COLO668 (cell line): ENCODE data around the gene WWOX.

Experiments used
- DNase-seq: peaks from one replicate; lab custom pipeline; 2025; ENCODE audit not compliant: unreplicated experiment; lab: John Stamatoyannopoulos, UW

WWOX gene

GRCh38 chr16:78458588-78458987, 359.1 kb downstream of the WWOX start:
- DNase-seq, result no peak

- DNase-seq, result no peak
Observed at GRCh38 chr16:78460428-78460827, 361.0 kb downstream of the WWOX start.

DNA sequence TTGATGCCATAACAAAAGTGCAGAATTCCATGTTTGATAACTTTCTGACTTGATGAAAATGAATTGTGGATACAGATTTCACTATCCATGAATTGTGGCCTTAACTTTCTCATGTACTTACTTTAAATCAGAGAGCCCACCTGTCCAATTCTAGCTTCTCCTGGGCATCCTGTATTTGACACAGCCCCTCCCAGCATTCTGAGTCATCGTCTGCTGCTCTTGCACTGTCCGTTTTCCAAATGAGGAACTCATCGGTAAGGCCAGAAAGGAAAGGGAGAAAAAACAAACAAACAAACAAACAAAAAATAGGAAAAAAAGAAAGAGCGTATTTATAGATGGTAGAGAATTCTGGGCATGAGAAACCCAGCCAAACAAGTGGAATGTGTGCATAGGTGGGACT, 361.6 kb downstream of the WWOX start:
- peak; percentile 19 for DNase-seq

- peak; percentile 36 for DNase-seq
Observed at GRCh38 chr16:78461496-78462287, 362.2 kb downstream of the WWOX start.

DNA sequence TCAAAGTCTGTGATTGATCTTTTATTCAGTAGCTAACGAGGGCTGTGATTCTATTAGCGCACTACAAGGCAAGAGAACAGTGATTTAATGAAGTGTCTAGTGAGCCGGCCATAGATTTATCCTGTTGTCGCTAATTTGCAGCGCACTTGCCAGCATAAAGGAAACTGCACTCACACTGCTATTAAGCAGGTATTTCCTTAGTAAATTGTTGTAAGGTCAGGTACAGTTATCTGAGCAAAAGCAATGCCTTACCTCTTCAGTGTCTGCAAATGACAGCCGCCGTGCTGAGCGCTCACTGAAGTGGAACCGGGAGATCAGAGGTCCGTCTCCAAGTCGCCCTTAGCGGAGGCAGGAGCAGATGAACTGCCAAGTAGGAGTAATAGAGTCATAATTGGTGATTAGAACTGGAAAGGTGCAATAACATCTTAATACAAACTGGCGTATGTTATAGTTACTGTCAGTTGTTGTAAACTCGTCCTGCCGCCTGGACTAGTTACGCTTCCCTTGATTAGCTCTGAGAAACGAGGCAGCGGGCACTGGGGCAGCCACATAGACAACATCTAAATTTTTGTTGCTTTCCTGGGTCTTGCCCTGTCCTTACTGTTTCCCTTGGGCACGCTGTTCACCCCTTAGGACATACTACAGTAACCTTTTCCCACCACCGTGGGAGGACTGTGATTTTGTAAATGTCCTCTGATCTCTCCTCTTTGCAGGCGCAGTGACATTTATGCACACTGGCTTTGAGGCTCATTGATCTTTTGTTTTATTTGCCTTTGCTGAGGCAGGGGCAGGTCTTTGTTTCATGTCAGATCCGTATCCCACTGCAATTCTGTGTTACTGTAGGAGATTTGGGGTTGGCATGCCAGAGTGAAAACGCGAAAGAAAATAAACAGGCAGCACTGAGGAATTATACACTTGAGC, 363.1 kb downstream of the WWOX start:
- DNase-seq, result no peak

- no peak for DNase-seq
Observed at GRCh38 chr16:78463591-78463990, 364.1 kb downstream of the WWOX start.

DNA sequence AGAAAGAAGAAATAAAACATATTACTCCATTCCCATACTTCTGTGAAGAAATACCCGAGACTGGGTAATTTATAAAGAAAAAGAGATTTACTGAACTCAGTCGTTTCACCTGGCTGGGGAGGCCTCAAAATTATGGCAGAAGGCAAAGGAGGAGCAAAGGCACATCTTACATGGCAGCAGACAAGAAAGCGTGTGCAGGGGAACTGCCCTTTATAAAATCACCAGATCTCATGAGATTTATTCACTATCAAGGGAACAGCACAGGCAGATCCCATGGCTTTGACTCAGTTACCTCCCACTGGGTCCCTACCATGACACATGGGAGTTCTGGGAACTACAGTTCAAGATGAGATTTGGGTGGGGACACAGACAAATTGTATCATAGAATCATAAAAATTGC, 365.4 kb downstream of the WWOX start:
- no peak for DNase-seq

DNA sequence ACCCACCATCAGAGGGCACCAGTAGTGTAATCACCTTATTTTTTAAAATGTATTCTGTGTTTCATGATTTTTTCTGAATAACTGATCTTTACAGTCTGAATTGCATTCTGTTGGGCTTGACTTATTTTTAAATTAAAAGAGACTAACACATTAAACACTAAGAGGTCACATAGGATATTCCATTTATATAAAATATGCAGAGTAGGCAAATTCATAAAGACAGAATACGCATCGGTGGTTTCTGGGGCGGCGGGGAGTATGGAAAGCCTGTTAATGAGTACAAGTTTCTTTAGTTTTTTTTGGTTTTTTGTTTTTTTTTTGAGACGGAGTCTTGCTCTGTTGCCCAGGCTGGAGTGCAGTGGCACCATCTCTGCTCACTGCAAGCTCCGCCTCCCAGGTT, 366.3 kb downstream of the WWOX start:
- no peak for DNase-seq

DNA sequence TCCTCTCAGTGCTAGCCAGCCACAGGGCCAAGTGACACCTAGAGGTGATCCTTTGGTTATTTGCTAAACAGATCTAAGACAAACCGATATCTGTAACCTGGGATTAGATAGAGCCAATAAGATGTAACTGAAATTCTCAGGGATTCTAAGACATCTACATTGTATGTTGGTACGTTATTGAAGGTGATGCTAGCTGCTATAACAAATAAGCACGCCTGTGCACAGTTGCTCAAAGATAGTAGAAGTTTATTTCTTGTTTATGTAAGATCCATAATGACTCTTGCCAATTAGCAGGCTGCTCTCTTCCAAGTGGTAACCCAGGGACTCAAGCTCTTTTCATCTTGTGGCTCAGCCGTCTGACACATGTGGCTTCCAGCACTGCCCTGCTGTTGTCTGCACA, 370.3 kb downstream of the WWOX start:
- no peak for DNase-seq

- no peak for DNase-seq
Observed at GRCh38 chr16:78473031-78473699, 373.7 kb downstream of the WWOX start.

DNA sequence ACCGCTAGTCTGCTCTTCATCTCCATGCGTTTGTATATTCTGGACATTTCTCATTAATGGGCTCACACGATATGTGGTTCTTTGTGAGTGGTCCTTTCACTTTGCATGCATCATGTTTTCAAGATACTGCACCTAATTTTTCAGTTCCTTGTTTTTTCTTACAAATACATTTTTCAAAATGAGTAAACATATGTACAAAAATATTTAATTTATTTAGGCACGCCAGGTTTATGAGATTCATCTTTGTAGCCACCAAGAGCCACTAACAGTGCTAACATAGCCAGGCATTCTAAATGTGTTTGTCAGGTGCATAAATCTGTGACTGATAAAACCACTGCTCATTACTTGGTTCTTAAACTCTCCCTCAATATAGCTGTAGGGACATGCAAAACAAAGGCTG, 375.3 kb downstream of the WWOX start:
- no peak for DNase-seq

- DNase-seq, result no peak
Observed at GRCh38 chr16:78476615-78477014, 377.2 kb downstream of the WWOX start.

DNA sequence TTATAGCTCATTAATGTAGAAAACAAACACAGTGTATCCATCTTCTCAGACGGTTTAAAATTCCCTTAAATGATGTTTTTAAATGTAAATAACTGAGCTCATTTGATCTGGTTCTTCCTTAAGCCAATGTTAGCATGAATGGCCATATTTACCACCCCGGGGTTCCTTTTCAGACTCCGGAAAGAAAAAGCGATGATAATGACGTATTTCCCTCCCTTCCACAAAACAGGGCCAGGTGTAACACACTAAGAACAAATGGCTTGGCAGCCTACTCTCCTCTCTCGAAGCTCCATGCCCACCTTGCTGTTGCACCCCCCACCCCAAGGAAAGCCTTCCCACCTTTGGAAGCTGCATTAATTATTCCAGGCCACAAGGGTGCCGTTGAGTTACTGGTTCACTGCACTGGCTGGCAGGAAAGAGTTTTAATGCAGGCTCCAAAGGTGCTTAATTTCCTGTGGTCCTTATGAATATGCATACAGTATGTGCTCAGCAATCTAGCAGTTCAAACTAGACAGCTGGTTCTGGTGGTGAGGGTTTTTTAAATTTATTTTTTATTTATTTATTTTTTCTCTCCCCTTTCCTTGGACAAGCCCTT, 378.9 kb downstream of the WWOX start:
- DNase-seq, result no peak

GRCh38 chr16:78479723-78480122, 380.3 kb downstream of the WWOX start:
- DNase-seq, result no peak

DNA sequence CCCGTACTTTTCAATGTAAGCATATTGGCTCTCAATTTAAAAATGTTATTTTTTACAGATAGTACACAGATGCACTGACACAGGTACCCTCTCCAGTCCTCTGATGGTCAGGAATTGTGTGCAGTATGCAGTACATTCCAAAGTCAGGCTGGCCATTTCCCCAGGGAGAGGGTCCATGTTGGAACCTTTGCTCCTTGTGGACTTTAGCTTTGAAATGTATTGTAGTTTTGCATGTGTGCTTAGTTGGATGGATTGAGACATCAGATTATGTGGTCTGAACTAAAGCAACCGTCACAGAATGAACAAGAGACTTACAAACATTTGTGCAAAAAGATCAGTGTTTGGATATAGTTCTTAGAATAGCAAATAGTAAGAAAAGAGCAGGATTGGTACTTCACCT, 381.1 kb downstream of the WWOX start:
- DNase-seq, result no peak

GRCh38 chr16:78483124-78483992, 383.9 kb downstream of the WWOX start:
- DNase-seq, result no peak

DNA sequence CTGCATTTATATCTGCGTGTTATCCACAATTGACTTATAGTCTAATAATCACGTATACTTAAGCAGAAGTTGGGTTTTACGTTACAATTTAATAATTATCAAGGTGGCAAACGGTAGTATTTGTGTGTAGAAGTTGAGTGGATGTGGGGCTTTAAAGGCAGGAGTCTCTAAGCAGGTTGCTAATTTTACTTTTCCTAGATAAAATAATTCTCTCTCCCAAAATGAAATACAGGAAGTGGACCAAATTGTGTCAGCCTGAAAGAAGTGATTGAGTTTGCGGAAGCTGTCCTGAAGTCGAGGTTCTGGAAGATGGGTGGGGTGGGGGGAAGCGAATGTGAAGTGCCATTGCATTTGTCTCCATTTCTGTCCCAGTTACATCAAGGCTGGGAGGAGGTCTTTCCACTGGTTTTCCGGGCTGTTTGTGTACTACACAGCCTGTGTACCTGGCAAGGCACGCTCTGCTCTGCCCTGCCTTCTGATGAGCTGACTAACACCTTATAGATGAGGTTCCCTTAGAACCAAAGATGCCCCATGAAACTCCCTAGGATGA, 385.1 kb downstream of the WWOX start:
- no peak for DNase-seq

GRCh38 chr16:78485188-78485916, 385.9 kb downstream of the WWOX start:
- DNase-seq, result no peak

- no peak for DNase-seq
Observed at GRCh38 chr16:78485917-78486257, 386.4 kb downstream of the WWOX start.
